ENCODE data around the gene RALBP1. TPM values are rescaled to one million over a fixed set of nuclear protein-coding genes. Genes with fewer than 3 reads are reported as not detected.
"Not testable (repeated sequence)": the region's sequence is repeated elsewhere in the genome, so short reads cannot be mapped to it uniquely, and the experiment has no call there.

The RALBP1 gene
- total and polyA plus RNA-seq, 3 donors from 2014 or later = 23.6 to 59.8 (median 46.3) TPM

GRCh38 chr18:9468998-9469397, 6.3 kb upstream of the RALBP1 start:
- H3K4me1 ChIP-seq = no peaks in the 10 kb centered on the region
- no peak for TF ChIP-seq CTCF (IDR thresholded peaks at IDR 0.05)
- TF ChIP-seq POLR2A (IDR thresholded peaks at IDR 0.05) = no peak
- intact Hi-C loops (cut with DNase I; ENCODE audit: low total_unique reads) = no loop called here
- H3K27ac ChIP-seq = no peak overlapping the region
- 84 to 87% methylated on average over 3 of the region's 3 CpGs for WGBS, 2 donors
- no peak for DNase-seq
- H3K4me3 ChIP-seq = no peak overlapping the region
- H3K27me3 ChIP-seq = no peaks in the 10 kb centered on the region
- H3K36me3 ChIP-seq (ENCODE audit: low read depth, missing control alignments) = no peaks in the 10 kb centered on the region
- no peaks in the 10 kb centered on the region for H3K9me3 ChIP-seq

- no peak for TF ChIP-seq POLR2A (IDR thresholded peaks at IDR 0.05)
- no peaks in the 10 kb centered on the region for H3K36me3 ChIP-seq (ENCODE audit: low read depth, missing control alignments)
- intact Hi-C loops (cut with DNase I; ENCODE audit: low total_unique reads) = no loop called here
- H3K4me1 ChIP-seq = no peaks in the 10 kb centered on the region
- no peak overlapping the region for H3K4me3 ChIP-seq
- H3K27me3 ChIP-seq = no peaks in the 10 kb centered on the region
- H3K27ac ChIP-seq = no peak overlapping the region
- H3K9me3 ChIP-seq = no peaks in the 10 kb centered on the region
- no peak for DNase-seq
Measured at GRCh38 chr18:9469685-9470084, 5.6 kb upstream of the RALBP1 start.

GRCh38 chr18:9474108-9474982, 968 bp upstream of the RALBP1 start:
- no peaks in the 10 kb centered on the region for H3K36me3 ChIP-seq (ENCODE audit: low read depth, missing control alignments)
- intact Hi-C loops (cut with DNase I; ENCODE audit: low total_unique reads) = no loop called here
- TF ChIP-seq CTCF (IDR thresholded peaks at IDR 0.05) (no peak), POLR2A (IDR thresholded peaks at IDR 0.05) (no peak)
- peak overlapping the region; percentile 85 for H3K4me3 ChIP-seq
- no peaks in the 10 kb centered on the region for H3K9me3 ChIP-seq
- WGBS, 2 donors = 15 to 20% methylated on average over 27 to 37 of the region's 37 CpGs
- no peaks in the 10 kb centered on the region for H3K27me3 ChIP-seq
- DNase-seq = no peak
- peak overlapping the region; percentile 89 to 95 for H3K27ac ChIP-seq
- peaks cover 7% of the 10 kb centered on the region for H3K4me1 ChIP-seq

GRCh38 chr18:9475643-9476591, 604 bp downstream of the RALBP1 start:
- H3K36me3 ChIP-seq (ENCODE audit: low read depth, missing control alignments) = no peaks in the 10 kb centered on the region
- WGBS, 2 donors = 1 to 2% methylated on average over 16 to 59 of the region's 59 CpGs
- DNase-seq = peak; percentile 24
- no peaks in the 10 kb centered on the region for H3K9me3 ChIP-seq
- no peaks in the 10 kb centered on the region for H3K27me3 ChIP-seq
- H3K4me1 ChIP-seq = peaks cover 7% of the 10 kb centered on the region
- H3K27ac ChIP-seq = peak overlapping the region; percentile 88 to 89
- peak overlapping the region; percentile 85 for H3K4me3 ChIP-seq
- intact Hi-C loops (cut with DNase I; ENCODE audit: low total_unique reads) = no loop called here
- TF ChIP-seq CTCF (IDR thresholded peaks at IDR 0.05) (no peak), POLR2A (IDR thresholded peaks at IDR 0.05) (no peak)

- H3K36me3 ChIP-seq (ENCODE audit: low read depth, missing control alignments); H3K27ac ChIP-seq; intact Hi-C loops (cut with DNase I; ENCODE audit: low total_unique reads); H3K4me1 ChIP-seq; H3K4me3 ChIP-seq; H3K9me3 ChIP-seq; H3K27me3 ChIP-seq; DNase-seq: not testable (repeated sequence)
- WGBS, 2 donors = 56 to 77% methylated on average over 12 of the region's 12 CpGs
Measured at GRCh38 chr18:9476949-9477348, 1.6 kb downstream of the RALBP1 start.

Measured in testis (tissue), 3 donors.